Measurements from ENCODE around the gene SARDH. TPM values are rescaled to one million over a fixed set of nuclear protein-coding genes. Genes with fewer than 3 reads are reported as not detected.

The SARDH gene
- total and polyA plus RNA-seq, 11 donors, result 0.19 to 1.7 (median 0.69) TPM

GRCh38 chr9:133707065-133707762 is 30.9 kb downstream of the SARDH start:
- Histone ChIP-seq H3K36me3 (no peaks in the 10 kb centered on the region), H3K27ac (peak overlapping the region in 11 of 12 donors; percentile 5 to 69 (median 60)), H3K4me1 (peaks cover 0 to 36% (median 15%) of the 10 kb centered on the region in 12 donors), H3K9me3 (no peaks in the 10 kb centered on the region), H3K27me3 (peaks cover 0 to 26% (median 13%) of the 10 kb centered on the region in 9 donors), H3K4me3 (no peak overlapping the region)
- intact Hi-C loops (cut with DNase I), result no loop called here
- WGBS, 4 donors, result 65 to 79% (median 69%) methylated on average over 17 of the region's 17 CpGs
- ATAC-seq, result peak; percentile 40 to 69 (median 57)
- TF ChIP-seq POLR2A (IDR thresholded peaks at IDR 0.05), result no peak
- TF ChIP-seq CTCF (IDR thresholded peaks at IDR 0.05), result no peak
- DNase-seq, result peak; percentile 53 to 75 (median 61)

- intact Hi-C loops (cut with DNase I), result no loop called here
- TF ChIP-seq CTCF (IDR thresholded peaks at IDR 0.05), result no peak
- Histone ChIP-seq H3K36me3 (no peaks in the 10 kb centered on the region), H3K27ac (peak overlapping the region in 10 of 12 donors; percentile 5 to 69 (median 56)), H3K4me3 (no peak overlapping the region), H3K9me3 (no peaks in the 10 kb centered on the region), H3K4me1 (peaks cover 0 to 33% (median 20%) of the 10 kb centered on the region in 12 donors), H3K27me3 (peaks cover 0 to 32% (median 19%) of the 10 kb centered on the region in 9 donors)
- DNase-seq, result peak in 4 of 5 donors; percentile 18 to 46 (median 31)
- 55 to 72% (median 70%) methylated on average over 12 of the region's 12 CpGs for WGBS, 4 donors
- ATAC-seq, result peak in 2 of 4 donors; percentile 3 to 46
Measured at GRCh38 chr9:133706307-133707050, 31.7 kb downstream of the SARDH start.

- H3K36me3 ChIP-seq, result no peaks in the 10 kb centered on the region
- H3K27ac ChIP-seq, result no peak overlapping the region
- no peak overlapping the region for H3K4me3 ChIP-seq
- peak in 2 of 5 donors; percentile 11 to 14 for DNase-seq
- TF ChIP-seq CTCF (IDR thresholded peaks at IDR 0.05) (no peak), POLR2A (IDR thresholded peaks at IDR 0.05) (no peak)
- peaks cover 0 to 41% (median 20%) of the 10 kb centered on the region in 12 donors for H3K4me1 ChIP-seq
- WGBS, 4 donors, result 82 to 89% (median 88%) methylated on average over 10 of the region's 10 CpGs
- H3K9me3 ChIP-seq, result no peaks in the 10 kb centered on the region
- intact Hi-C loops (cut with DNase I), result no loop called here
- peaks cover 0 to 32% (median 20%) of the 10 kb centered on the region in 9 donors for H3K27me3 ChIP-seq
- no peak for ATAC-seq
Measured at GRCh38 chr9:133705576-133705975, 32.6 kb downstream of the SARDH start.

- no peak overlapping the region for H3K27ac ChIP-seq
- H3K36me3 ChIP-seq, result no peaks in the 10 kb centered on the region
- intact Hi-C loops (cut with DNase I), result no loop called here
- H3K4me3 ChIP-seq, result no peak overlapping the region
- peaks cover 0 to 32% (median 20%) of the 10 kb centered on the region in 9 donors for H3K27me3 ChIP-seq
- ATAC-seq (no peak), DNase-seq (peak in 4 of 5 donors; percentile 3 to 51 (median 18))
- H3K4me1 ChIP-seq, result peaks cover 0 to 41% (median 20%) of the 10 kb centered on the region in 12 donors
- no peak for TF ChIP-seq CTCF (IDR thresholded peaks at IDR 0.05)
- no peak for TF ChIP-seq POLR2A (IDR thresholded peaks at IDR 0.05)
- H3K9me3 ChIP-seq, result no peaks in the 10 kb centered on the region
- WGBS, 4 donors, result 81 to 92% (median 88%) methylated on average over 19 to 23 of the region's 23 CpGs
Measured at GRCh38 chr9:133704711-133705181, 33.4 kb downstream of the SARDH start.

Data from heart left ventricle (tissue), 16 donors.